ENCODE data around the gene ITGA11.
"Not testable (repeated sequence)": the region's sequence is repeated elsewhere in the genome, so short reads cannot be mapped to it uniquely, and the experiment has no call there.

Gene ITGA11

DNA sequence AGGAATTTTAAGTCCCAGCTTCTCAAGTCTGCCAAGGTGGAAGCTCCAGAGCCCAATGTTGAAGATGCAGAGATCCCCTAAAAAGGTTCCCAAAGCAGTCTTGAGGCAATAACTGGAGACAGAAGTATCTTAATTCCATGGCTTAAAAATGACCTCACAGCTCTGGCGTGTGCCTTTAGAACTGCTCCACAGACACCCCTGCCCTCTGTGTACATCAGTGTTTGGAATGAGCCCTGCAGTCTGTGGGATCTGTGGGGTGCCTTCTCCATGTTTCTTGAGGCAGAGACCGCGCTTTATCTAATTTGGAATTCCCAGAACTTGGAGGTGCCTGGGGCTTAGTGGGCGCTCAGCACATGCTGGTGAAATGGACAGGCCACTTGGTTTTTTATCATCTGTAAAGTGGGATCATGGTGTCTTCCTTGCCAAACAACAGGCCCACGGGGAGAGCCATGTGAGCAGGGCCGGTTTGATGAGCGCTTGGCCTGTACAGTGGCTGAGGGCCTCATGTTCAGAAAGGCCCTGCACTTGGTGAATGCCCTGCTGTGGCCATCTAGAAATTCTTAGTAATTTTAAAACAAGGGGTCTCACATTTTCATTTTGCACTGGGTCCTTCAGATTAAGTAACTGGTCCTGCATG, 7.1 kb downstream of the ITGA11 start:
- DNase-seq = no peak

DNA sequence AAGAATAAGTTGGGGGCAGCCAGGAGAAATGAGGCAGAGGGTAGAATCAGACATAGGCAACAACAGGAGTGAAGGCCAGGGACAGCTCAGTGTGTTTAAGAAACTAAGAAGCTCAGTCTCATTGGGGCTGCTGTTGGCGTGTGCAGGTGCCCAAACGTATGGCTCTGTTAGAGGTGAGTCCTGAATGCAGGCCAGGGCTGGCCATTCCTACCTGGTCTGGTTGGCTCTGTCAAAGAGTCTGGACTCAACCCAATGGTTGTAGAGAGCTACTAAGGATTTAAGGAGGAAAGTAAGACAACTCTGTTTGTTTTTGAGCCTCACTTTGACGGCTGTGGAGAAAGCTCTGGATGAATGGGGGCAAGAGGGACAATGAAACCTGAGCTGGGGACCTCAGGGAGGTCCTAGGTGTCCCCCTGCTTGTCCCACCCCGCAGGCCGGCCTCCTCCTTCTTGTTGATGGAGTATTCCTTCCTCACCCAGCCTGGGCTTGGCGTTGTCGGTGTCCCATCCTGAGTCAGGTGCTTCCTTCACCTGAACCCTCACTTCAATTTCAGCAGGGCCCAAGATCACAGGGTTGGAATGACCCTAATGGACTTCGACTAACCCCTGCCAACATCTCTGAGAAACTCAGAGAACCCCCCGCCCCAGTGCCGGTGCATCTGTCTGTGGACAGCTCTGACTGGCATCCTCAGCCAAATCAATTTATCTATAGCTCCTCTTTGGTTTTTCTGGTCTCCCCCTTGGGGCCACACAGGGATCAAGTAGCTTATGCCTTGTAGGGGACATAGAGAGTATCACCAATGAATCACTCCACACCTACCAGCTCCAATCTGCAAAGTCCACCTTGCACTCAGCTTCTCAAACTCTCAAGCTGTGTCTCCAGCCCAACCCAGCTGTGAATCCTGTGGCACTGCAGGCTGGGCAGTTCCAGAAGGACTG, 8.3 kb downstream of the ITGA11 start:
- DNase-seq = no peak

DNA sequence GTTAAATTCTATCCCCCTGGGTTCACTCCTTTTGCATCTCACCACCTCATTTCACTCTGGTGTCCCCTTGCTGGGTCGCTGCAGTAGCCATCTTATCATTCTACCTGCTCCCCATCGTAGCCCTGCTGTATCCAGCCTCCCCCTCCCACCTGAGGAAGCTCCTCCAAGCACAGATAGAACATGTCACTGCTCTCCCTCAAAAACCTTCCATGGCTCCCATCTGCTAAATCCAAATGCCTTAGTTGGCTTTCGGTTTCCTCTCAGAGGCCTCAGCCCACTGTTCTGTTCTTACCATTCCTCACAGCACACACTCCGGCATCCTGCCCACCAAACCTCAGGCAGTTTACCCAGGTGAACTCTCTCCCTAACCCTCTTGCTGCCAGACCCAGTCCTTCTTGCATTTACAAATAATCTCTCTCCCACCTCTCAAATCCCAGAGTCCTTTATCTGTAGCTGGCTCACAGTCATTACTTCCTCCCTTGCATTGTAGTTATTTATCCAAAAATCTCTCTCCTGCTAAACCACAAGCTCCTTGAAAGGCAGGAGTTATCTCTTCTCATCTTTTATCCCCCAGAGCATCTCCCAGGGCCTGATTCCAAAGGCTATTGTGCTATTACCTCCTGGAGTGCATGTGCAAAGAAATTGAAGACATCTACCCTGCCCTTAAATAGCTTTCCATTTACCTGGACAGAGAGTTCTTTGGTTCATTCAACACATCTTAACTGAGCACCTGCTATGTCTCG, 9.4 kb downstream of the ITGA11 start:
- not testable (repeated sequence) for DNase-seq

DNA sequence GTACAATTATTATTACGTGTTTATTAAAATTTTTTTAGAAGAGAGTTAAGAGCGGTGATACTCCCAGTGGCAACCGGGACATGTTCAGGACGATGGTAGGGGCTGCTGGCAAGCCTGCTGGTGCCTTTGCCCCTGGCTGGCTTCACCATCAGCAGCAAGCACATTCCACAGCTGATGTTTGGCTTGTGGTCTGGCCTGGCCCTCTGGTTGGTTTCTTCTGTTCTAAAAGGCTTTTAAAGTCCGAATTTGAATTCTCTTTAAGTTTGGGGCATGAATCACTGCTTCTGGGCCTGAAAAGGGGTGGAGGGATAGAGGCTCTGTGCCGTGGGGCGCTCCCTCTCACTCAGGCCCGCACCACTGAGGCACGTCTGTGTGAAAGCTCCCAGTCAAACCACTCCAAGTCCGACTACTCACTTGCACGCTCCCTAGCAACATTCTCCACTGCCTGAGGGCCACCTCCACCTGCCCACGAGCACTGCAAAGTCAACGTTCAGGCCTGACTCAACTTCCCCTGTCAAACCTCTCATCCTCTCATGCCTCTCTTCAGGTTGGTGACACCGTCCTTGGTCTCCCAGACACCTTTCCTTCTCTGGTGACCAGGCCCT, 10.1 kb downstream of the ITGA11 start:
- no peak for DNase-seq

DNA sequence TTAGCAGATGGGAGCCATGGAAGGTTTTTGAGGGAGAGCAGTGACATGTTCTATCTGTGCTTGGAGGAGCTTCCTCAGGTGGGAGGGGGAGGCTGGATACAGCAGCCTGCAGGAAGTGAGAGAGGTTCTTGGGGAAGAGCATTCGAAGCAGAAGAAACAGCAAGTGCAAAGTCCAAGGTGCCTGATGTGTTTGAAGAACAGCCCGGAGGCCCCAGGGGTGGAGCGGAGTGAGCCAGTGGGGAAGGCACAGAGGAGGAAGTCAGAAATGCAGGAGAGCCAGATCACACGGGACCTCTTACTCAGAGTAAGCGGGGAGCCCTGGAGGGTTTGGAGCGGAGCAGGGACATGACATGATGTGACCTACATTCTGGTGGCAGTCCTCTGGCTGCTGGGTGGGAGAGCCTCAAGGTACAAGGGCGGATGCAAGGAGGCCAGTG, 10.8 kb downstream of the ITGA11 start:
- DNase-seq = no peak

DNA sequence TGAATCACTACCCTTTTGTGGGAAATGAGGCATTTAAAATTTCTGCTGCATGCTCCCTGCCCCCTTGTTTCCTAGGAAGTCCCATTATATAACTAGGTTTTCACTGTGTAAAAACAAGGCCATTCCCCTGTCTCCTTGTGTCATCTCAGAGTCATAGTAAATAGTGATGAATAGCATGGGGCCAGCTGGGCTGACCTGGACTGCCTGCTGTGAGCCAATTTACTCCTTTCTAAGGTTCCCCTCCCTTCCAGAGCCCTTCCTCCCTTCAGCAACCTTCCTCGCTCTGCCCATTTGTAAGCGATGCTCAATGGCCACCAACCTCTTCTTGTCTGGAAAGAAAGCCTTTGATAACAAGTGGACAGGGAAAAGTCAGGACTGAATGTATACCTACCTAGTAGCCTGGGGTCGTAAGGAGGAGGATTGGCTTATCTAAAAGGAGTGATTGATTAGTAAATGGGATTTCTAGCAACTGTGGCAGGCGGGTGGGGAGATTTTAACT, 11.7 kb downstream of the ITGA11 start:
- DNase-seq = no peak

DNA sequence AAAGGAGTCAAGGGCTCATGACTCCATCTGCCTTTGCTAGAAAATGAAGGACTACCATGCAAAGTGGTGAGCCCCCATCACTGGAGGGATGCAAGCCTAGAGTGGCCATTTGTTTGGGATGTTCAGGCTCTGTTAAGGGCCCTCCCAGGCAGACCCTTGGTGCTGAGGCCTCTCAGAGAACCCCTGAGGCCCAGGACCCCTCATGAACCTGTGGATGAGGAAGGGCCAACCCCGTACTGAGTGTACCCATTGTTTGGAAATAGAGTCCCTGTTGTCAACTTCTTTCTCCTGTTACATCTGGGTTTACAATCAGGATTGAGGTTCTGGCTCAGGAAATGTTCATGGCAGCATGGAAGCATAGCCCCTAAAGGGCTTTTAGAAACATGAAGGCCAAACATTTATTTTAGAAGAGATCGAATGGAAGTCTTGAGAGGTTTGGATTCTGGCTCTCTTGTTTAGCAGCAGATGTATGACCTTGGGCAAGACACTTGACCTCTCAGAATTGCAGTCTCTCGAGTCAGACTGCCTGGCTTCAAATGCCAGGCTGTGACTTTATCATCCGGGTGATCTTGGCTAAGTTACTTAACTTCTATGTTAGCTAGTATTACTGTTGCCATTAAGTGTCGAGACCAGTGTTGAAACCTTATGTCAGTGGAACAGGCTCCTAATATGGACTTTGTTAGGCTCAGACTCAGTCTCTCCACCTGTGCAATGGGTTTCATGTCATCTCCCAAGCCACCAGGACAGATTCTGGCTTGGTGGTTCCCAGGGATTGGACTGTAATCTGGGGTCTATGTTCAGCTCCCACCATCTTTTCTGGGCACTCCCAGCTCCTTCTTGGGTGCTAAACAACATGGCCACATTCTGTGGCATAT, 12.4 kb downstream of the ITGA11 start:
- DNase-seq = no peak

DNA sequence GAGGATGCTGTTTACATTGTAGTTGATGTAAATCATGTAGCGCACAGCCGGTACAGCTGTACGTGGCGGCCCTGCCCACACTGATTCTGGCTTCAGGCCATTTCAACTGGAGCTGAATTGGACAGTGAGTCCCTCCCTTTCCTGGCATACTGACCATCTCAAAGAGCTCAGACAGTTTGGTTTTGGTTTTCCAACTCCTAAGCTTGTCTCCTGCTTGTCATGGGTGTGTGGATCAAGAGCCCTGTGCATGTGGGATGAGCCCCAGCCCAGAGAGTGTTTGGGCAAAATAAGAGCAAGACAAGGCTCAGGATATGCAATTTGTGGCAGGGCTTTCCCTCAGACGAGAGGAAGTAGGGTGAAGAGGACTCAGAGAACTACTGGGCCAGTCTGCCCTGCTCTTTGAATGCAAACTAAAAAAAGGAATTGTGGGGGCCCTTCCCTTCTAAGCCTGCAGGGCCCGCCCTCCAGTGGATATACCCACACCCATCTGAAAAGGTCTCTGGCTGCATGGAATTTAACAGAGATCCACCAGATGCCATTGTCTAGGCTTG, 13.3 kb downstream of the ITGA11 start:
- no peak for DNase-seq

DNA sequence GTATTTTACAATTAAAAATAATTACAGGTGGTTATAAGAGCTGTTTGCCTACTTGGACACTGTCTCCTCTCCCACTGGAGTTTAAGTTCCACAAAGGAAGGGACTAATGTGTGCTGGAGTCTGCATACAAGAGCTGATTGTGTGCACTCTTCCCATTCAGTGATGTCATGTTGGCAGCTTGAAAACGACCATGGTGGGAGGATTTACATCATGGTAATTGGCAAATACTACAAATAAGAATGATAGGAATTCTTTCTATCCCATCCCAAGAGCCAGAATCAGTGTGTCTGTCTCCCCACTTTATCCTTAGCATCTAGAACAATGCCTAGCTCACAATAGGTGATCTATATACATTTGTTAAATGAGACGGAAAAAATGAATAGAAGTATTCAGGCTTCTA, 14.1 kb downstream of the ITGA11 start:
- no peak for DNase-seq

DNA sequence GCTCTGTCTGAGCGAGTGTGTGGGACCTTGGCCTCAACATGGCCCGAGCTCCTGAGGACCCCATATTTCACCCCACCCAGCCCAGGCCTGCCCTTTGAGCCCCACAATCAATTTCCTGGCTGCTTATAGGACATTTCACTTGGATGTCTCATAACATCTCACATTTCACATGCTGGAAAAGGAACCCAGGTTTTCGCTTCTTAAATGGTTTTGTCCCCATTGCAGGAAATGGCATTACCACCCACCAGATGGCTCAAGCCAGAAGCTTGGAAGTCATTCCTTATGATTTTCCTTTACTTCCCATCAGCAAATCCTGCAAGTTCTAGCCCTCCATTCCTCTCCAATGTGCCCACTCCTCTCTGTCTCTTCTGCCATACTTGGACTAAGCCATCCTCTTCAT, 14.9 kb downstream of the ITGA11 start:
- DNase-seq = no peak

DNA sequence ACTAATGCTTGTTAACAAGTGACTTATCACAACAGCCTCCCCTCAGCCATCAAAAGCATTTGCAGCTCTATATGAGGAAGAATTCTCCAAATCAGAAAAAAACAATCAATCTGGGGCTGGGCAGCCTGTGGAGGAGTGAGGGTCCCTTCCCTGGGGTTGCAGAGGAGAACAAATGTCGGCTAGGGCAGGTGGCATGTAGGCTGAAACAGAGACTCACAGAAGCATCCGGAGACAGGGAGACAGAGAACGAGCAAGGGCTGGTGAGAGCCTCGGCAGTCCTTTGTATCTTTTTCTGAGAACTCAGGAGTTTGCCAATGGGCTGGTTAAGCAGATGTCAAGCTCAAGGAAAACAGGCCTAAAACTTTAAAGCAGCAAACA, 15.8 kb downstream of the ITGA11 start:
- DNase-seq = no peak

DNA sequence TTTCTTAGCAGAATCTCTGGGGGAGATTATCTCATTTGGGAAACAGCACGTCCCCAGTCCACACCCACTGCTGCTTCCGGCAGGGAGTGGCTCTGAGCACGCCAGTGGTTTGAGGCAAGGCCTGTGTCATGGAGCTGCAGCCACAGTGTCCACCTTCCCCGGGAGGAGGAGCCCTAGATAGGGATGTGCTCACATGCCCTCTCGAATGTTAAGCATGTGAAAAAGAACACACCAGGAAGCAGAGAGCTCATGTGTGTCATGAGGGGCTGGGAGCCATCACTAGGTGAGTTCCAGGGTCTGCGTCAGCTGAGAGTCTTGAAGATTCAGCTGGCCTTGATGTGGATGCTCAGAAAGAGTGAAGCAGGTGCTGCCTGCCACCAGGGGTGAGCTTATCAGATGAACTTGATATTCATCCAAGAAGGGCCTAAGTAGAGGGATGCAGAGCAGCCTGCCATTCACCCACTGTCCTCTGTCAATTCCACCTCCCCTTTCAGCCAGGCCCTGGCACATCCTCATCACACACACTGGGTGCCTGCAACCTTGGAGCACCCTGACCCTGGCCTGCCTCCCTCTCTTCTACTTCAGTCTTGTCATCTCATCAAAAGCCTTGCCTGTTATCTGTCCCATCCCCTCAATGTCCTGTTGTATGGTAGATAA, 16.3 kb downstream of the ITGA11 start:
- no peak for DNase-seq

DNA sequence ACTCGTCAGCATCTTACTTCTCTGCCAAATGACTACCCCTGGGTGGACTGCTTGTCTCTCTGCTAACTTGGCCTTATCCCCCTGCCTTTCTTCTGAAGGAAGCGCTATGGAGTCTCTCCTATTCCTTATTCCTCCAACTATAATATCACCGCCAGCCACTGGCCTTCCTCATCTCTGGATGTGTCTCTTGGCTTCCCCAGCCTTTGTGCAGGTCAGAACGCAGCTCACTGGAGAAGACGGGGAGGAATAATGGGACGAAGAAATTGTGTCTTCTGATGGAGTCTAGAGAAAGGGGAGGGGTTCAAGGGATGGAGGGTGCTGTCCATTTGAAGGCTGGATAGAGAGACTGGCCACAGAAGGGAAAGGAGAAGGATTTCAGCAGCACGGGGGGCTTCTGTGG, 16.9 kb downstream of the ITGA11 start:
- no peak for DNase-seq

DNA sequence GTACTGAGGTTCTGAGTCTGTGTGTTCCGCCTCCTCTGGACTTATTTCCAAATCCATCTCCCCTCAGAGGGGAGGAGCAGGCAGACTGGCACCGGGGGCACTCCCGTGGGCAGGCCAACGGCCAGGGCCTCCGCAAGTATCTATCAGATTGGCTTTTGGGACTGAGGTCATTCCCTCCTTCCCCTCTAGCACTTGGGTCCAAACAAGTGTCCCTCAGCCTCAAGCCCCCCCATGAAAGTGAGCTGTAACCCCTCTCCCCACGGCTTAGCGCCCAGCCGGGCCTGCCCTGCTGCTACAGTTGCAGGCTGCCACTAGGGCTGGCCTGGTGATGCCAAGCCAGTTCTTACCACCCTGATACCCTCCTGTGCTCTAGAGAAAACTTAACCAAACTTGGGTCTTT, 17.4 kb downstream of the ITGA11 start:
- DNase-seq = no peak

DNA sequence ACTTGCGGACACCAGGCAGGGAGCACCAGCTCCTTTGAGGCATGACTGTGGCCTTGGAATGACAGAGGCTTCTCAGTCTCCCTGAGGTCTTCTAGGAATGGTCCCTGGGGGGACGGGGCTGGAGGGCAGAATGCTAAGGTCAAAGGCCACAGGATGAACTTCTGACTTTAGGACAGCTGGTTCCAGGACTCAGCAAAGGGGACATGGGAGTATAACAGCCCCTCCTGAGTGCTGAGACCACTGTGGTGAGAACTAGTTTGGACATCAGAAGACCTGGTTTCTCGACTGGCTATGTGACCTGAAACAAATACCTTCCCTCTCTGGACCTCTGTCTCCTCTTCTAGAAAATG, 17.8 kb downstream of the ITGA11 start:
- no peak for DNase-seq

DNA sequence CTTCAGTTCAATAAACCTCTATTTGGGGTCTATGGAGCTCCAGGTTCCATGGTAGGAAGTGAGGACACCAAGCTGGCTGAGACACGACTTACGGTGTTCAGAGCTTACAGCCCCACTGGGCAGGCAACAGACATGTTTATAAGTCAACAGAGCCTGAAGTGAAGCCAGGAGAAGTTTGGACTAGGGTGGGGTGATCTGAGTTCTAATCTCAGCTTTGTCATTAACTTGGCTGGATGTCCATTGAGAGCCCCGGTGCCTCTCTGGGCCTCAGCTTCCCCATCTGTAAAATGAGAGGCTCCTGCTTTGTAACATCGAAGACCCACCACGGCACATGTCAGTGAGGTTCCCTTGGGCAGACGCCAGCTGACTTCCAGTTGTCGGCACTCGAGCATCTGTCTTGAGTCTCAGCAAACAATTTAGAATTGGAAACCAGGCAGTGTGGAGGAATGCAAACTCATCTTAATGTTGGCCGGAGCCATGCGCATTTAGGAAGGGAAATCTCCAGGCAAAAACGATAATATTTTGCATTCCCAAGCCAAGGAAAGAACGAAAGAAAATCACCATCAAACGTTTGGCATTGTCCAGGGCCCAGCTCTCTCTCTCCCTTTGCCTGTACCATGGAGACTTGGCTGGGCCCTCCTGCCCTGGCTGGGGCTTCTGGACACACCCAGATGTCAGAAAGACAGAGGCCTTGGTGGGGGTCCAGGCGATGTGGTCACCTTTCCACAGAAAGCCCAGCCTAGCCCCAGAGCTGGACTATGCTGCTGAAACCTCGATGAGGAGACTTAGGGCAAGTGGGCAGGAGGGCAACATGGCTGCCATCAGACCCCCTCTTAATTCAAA, 18.4 kb downstream of the ITGA11 start:
- DNase-seq = no peak

DNA sequence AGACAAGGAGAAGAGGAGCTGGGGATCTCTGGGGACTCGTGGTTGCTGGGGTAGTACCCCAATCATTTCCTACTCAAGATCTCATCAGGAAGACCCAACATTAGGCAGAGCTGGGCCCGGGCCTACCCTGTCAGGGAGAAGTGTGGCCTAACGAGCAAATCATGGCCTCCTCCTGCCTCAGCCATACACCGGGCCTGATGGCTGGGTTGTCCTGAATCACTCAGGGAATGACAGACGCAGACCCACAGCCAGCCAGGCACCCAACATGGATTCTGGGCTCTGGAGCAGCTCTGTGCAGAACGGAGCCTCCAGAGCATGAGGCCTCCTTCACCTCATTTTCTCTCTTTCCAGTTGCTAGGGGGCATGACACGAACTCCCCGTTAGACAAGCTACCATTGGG, 19.7 kb downstream of the ITGA11 start:
- no peak for DNase-seq

DNA sequence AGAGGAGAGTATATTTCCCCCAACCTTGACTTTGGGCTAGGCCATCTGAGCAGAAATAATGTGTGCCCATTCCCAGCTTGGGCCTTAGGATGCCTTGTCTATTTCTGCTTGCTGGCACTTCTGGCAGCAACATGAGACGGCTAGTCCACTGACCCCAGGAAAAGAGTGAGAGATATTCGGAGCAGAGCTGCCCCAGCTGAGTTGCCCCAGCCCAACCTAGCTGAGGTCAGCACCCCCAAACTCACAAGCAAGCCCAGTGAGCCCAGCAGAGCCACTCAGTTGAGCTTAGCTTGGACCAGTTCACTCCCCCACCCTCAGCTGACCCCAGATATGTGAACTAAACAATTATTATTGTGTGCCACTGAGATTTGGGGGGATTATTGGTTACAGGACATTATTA, 20.2 kb downstream of the ITGA11 start:
- DNase-seq = no peak

DNA sequence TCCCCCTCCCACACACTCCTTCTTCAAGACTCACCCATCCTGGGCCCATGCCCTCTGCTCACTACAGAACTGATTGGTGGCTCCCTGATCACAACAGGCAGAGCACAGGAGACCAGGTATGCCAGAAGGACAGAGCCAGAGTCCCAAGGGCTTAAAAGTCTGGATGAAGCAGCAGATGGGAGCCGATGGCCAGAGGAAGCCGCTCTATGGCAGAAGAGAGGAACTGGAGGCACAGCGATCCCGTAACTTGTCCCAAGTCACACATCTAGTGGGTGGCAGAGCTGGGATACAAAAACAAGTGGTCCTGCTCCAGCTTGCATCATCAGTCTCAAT, 20.7 kb downstream of the ITGA11 start:
- no peak for DNase-seq

Measured in T-helper 2 cell (primary cell).